Activated T-helper 1 cell treated with anti-CD3 and anti-CD28 coated beads, Interleukin-12 subunit alpha, Interleukin-12 subunit beta, Interleukin-2, Interleukin-4 antibody, amounts not matched to agents 30 ng/mL and 10 ng/mL and 1 ng/mL, durations not matched to agents 14 hours and 24 hours and 36 hours (primary cell): ENCODE data around the gene FNDC5. TPM values are rescaled to one million over a fixed set of nuclear protein-coding genes. Genes with fewer than 3 reads are reported as not detected.
A peak's percentile ranks its signal among the peaks of the same experiment; 100 is the strongest.

ENCODE experiments used
- DNase-seq: peaks from one replicate; pipeline ENCODE4 v3.0.0; 2021; ENCODE audit warnings: low spot score
- H3K27ac Mint-ChIP-seq: one replicate; pipeline ENCODE4 v1.8.0; 2021; ENCODE audit warnings: mild to moderate bottlenecking, mixed read lengths
- H3K27me3 Mint-ChIP-seq: one replicate; pipeline ENCODE4 v1.8.0; 2022; ENCODE audit warnings: mild to moderate bottlenecking, moderate library complexity, mixed read lengths; ENCODE audit not compliant: insufficient read depth
- H3K36me3 Mint-ChIP-seq: one replicate; pipeline ENCODE4 v1.8.0; 2021; ENCODE audit warnings: low read depth, mixed read lengths
- H3K4me1 Mint-ChIP-seq: one replicate; pipeline ENCODE4 v1.8.0; 2021; ENCODE audit warnings: low read depth, mixed read lengths
- H3K4me3 Mint-ChIP-seq: one replicate; pipeline ENCODE4 v1.8.0; 2021; ENCODE audit warnings: mild to moderate bottlenecking, moderate library complexity, mixed read lengths
- H3K9me3 Mint-ChIP-seq: one replicate; pipeline ENCODE4 v1.8.0; 2021; ENCODE audit warnings: mixed read lengths
- intact Hi-C: fragments of 100-400 bp; cut with micrococcal nuclease; formaldehyde crosslinking; loops from one replicate; pipeline ENCODE4 v1.15.1; 2024
- total RNA-seq: library from RNA; stranded (reverse); gene quantifications from 2 replicates; pipeline ENCODE4 v1.2.3, GENCODE V29; 2022

FNDC5 gene
- total RNA-seq, 1 donor from 2014 or later: not detected

DNA sequence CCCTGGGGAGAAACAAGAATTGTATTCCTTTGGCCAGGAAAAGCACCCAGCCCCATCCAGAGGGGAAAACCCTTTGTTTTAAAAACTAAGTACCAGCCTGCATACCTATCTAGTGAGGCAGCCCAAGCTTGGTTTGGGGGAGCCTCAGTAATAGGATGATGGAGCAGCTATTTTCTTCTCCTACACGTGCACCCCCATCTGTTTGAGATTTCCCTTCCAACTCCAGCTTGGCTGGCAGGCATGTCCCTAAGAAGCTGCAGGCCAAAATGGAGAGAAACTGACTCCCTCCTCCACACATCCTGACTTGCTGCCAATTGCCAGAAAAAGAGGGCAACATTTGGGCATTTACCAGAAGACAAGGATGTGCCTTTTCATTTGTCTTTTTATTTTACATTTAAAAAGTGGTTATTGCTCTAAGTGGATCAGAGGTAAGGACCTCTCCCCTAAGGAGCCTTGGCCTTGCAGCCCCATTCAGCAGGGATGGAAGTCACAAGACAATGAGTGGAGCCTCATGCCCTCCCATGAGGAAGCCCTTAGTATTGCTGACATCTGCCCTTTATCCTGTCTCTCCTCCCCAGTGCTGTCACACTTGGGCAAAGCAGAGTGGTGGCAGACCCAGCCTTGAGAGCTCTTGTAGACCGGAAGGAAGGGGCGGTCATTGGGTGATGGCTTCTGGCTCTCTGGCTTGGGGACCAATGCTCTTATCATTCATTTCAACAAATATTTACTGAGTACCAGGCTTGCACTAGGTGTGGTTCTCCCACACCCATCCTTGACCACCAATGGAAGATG, 8.6 kb downstream of the FNDC5 start:
- H3K36me3 Mint-ChIP-seq: peaks cover 37% of the 10 kb centered on the region
- H3K27ac Mint-ChIP-seq: no peak overlapping the region
- no peak overlapping the region for H3K4me3 Mint-ChIP-seq
- intact Hi-C loops: no loop called here
- no peaks in the 10 kb centered on the region for H3K9me3 Mint-ChIP-seq
- H3K4me1 Mint-ChIP-seq: no peaks in the 10 kb centered on the region
- DNase-seq: no peak
- H3K27me3 Mint-ChIP-seq: no peaks in the 10 kb centered on the region

DNA sequence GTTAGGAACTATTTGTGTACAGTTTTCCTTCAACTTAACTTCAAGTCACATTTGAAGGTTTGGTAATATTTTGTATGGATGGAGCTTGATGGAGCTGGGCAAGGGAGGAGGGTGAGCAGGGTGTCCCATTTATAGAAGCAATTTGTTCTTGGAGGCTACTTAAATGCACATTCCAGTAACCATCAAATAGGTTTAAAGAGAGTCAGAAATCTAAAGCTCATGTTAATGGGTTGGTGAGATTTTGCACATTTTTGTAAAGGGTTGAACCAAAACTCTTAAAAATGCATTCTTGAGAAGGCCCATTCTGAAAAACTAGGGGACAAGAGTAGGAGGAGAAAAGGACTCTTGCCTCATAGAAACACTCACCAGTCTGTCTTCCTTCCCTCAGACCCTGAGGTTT, 10.1 kb downstream of the FNDC5 start:
- H3K36me3 Mint-ChIP-seq: peaks cover 42% of the 10 kb centered on the region
- H3K4me1 Mint-ChIP-seq: no peaks in the 10 kb centered on the region
- no peaks in the 10 kb centered on the region for H3K9me3 Mint-ChIP-seq
- H3K27ac Mint-ChIP-seq: no peak overlapping the region
- H3K4me3 Mint-ChIP-seq: no peak overlapping the region
- DNase-seq: no peak
- no peaks in the 10 kb centered on the region for H3K27me3 Mint-ChIP-seq
- intact Hi-C loops: no loop called here

DNA sequence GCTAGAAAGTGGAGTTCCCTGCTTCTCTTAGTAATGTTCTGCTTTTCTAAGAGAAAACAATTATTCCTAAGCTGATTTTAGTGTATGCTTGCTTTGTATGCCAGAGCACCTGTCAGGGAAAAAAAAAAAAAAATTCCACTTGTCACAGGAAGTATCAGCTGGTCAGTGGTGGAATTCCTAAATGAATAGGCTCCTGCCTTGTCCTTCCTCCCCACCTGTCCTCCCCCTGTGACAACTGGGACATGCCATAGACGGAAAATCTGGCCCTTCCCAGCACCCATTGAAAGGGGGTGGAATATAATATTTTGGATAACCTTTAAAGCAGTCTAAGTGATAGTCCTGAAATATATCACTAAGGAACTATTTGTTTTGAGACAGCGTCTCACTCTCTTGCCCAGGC, 10.8 kb downstream of the FNDC5 start:
- H3K36me3 Mint-ChIP-seq: peaks cover 44% of the 10 kb centered on the region
- H3K27ac Mint-ChIP-seq: no peak overlapping the region
- no peaks in the 10 kb centered on the region for H3K4me1 Mint-ChIP-seq
- DNase-seq: no peak
- H3K9me3 Mint-ChIP-seq: no peaks in the 10 kb centered on the region
- H3K4me3 Mint-ChIP-seq: no peak overlapping the region
- H3K27me3 Mint-ChIP-seq: no peaks in the 10 kb centered on the region
- intact Hi-C loops: no loop called here

DNA sequence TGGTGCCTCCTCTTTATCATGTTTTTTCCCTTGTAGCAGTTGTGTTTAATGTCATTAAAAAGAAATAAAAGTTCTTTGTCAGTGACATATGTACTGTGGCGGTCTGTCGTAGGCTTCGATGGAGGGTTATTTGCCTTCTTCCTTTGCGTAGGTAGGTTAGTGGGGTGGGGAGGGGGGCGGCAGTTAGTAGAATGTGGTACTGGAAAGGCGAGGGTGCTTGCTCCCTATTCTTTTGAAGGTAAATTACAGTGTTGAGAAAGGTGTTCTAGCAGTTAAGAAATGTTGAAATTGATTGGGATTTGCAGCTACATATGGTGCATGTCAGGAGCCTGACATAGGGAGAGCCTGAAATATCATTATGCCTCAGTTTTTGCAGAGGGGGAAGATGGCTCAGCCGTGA, 11.9 kb downstream of the FNDC5 start:
- DNase-seq: no peak
- H3K9me3 Mint-ChIP-seq: no peaks in the 10 kb centered on the region
- intact Hi-C loops: no loop called here
- H3K4me3 Mint-ChIP-seq: no peak overlapping the region
- H3K27ac Mint-ChIP-seq: no peak overlapping the region
- no peaks in the 10 kb centered on the region for H3K4me1 Mint-ChIP-seq
- H3K27me3 Mint-ChIP-seq: no peaks in the 10 kb centered on the region
- peaks cover 41% of the 10 kb centered on the region for H3K36me3 Mint-ChIP-seq

DNA sequence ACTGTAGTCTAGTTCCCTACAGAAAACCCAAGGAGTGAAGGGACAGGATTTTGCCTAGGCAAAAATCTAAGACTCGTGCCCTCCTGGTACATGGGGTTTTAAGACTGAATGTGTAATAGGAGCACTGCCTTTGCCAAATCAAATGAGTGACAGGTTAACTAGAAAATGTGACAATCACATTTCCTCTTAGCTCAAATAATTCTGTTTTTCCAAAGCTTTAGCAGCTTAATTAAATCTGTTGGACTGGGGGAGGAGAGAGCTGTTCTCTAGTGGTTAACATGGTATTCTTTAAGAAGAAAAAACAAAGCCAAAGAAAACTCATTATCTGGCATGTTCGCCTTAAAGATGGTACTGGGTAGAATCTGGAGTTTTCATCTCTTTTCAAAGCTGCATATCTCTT, 12.6 kb downstream of the FNDC5 start:
- H3K9me3 Mint-ChIP-seq: no peaks in the 10 kb centered on the region
- no peak overlapping the region for H3K4me3 Mint-ChIP-seq
- DNase-seq: no peak
- no peaks in the 10 kb centered on the region for H3K4me1 Mint-ChIP-seq
- no peaks in the 10 kb centered on the region for H3K27me3 Mint-ChIP-seq
- peaks cover 45% of the 10 kb centered on the region for H3K36me3 Mint-ChIP-seq
- intact Hi-C loops: no loop called here
- H3K27ac Mint-ChIP-seq: no peak overlapping the region

DNA sequence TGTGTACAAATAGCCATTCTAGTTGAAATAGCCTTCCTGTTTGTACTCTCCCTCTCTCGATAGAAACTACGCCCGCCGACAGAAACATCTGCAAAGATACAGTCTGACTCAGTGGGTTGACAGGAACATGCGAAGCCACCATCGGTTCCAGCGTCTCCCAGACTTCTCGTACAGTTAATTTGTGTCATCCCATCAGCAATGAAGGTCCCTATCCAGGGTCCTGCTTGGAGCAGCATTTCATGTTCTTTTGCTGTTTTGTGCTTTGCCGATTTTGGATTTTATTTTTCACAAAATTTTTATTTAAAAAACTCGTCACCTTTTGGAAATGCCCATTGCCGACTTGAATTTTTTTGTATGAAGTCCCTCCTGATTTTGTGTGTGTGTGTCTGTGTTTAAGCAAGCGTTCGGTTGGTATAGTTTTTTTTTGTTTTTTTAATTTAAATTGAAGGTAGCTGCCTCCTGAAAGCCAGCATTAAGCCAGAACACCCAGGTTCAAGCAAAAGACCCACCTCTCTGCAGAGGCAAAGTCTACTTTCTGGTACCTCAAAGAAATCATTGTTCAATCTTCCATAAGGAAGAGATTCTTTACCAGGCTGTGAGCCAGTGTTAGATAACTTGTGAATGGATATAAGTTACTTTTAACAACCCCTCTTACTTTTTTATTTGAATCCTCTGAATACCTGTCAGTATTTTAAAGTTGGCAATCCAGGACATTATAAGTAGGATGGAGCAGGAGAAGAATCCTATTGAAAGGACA, 14.7 kb downstream of the FNDC5 start:
- Mint-ChIP-seq H3K27ac (no peak overlapping the region), H3K36me3 (peaks cover 41% of the 10 kb centered on the region)

DNA sequence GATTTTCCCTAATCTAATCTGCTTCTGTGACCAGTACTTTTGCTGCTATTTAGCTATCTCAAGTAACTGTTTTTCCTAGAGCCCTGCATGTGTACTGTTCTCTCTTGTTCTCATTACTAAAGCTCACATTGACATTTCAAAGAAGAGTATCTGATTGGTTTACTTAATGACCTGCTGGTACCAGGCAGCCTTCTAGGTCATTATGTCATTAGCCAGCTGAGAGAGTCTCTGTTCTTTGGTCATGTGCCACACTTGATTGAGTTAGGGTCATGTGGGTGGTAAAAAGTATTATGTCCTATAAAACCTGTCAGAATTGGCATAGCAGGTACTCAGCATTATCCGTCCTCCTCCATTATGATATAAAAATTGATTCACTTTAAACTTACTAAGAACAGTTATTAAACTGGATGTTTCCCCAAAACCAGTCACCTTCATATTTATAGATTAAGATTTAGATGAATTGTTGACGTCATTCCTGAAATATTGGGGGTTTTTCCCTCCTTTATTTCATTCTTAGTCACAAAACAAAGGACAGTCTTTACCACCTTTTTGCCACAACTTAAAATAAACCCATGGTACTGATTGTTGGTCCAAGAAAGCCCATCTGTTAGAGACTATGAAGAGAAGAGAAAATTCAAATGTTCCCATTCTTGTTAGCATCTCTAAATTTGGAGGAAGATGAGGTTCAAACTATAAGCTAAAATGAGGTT, 22.2 kb downstream of the FNDC5 start:
- Mint-ChIP-seq H3K27me3 (no peaks in the 10 kb centered on the region), H3K9me3 (no peaks in the 10 kb centered on the region), H3K36me3 (peaks cover 27% of the 10 kb centered on the region), H3K4me1 (no peaks in the 10 kb centered on the region), H3K27ac (no peak overlapping the region), H3K4me3 (no peak overlapping the region)
- DNase-seq: no peak
- intact Hi-C loops: no loop called here

More for the DNA sequence above, 14.7 kb downstream of the FNDC5 start:
- no peaks in the 10 kb centered on the region for H3K9me3 Mint-ChIP-seq
- DNase-seq: no peak
- no peak overlapping the region for H3K4me3 Mint-ChIP-seq
- H3K4me1 Mint-ChIP-seq: no peaks in the 10 kb centered on the region
- intact Hi-C loops: no loop called here
- H3K27me3 Mint-ChIP-seq: no peaks in the 10 kb centered on the region

DNA sequence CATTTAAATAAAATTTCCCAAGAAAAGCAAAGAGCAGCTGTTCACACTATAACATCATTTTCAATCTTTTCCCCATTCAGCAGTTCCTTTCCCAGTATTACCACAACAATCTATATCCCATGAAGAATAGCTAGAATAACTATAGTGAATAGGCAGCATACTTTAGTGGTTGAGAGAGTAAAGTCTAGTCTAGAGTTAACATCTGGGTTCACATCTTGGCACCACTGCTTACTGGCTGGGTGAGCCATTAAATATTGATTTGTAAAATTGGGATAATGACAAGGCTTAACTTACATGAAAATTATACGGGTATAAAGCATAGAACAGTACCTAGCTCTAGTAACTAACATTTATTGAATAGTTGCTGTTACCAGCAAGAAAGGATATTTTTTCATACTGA, 38.8 kb downstream of the FNDC5 start:
- Mint-ChIP-seq H3K9me3 (no peaks in the 10 kb centered on the region), H3K27ac (peak overlapping the region; percentile 5), H3K36me3 (peaks cover 56% of the 10 kb centered on the region)

DNA sequence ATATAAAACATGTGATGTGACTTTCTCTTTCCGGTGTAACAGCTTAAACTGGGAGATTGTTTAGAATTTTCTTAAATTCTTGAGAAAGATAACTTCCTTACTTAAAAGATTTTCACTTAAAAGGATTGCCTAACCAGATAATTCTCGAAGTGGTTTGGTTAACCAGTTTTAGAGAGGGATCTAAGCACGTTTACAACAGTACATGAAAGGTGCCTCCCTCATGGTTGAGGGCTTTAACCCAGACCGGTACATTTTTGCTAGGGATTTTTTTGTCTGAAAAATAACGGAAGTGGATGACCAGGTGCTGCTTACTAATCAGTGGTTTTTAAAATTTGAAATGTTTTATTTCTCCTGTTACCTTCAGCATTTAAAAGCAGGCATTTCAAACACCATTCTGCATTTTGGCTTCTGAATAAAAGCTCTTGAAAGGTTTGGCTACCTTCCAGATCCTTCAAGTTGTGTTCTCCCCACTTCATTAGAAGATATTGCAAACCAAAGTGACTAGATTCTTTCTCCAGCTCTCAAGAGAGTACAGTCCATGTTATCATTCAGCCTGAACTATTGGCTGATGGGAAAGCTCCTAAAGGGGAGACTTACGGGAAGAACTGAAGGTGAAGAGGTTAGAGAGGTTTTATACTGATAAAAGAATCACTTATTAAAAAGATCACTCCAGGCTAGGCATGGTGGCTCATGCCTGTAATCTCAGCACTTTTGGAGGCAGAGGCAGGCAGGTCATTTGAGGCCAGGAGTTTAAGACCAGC, 40.4 kb downstream of the FNDC5 start:
- peaks cover 62% of the 10 kb centered on the region for H3K36me3 Mint-ChIP-seq

More for the DNA sequence above, 38.8 kb downstream of the FNDC5 start:
- Mint-ChIP-seq H3K4me1 (peaks cover 21% of the 10 kb centered on the region), H3K4me3 (no peak overlapping the region), H3K27me3 (no peaks in the 10 kb centered on the region)
- no peak for DNase-seq
- intact Hi-C loops: no loop called here

DNA sequence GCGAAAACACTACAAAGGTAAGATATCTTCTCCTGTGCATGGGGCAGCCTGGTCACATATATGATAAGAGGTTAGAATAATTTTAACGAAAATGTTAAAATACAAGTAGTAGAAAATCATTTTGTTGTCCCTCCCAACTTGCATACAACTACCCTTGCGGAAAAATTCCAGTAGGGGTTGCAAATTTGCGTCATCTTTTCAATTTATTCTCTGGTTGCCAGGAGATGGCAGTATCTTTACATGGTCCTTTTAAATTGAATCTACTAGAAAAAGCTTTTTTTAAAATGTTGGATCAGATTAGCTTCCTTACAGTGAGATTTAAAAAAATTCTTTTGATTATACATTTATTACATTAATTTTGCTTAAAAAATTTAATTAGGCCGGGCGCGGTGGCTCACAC, 42.4 kb downstream of the FNDC5 start:
- Mint-ChIP-seq H3K27ac (no peak overlapping the region), H3K9me3 (no peaks in the 10 kb centered on the region), H3K4me3 (no peak overlapping the region), H3K4me1 (peaks cover 27% of the 10 kb centered on the region), H3K27me3 (no peaks in the 10 kb centered on the region), H3K36me3 (peaks cover 65% of the 10 kb centered on the region)
- no peak for DNase-seq
- intact Hi-C loops: no loop called here

More for the DNA sequence above, 40.4 kb downstream of the FNDC5 start:
- no peak for DNase-seq
- peaks cover 28% of the 10 kb centered on the region for H3K4me1 Mint-ChIP-seq
- H3K4me3 Mint-ChIP-seq: no peak overlapping the region
- H3K27ac Mint-ChIP-seq: no peak overlapping the region
- no peaks in the 10 kb centered on the region for H3K27me3 Mint-ChIP-seq
- intact Hi-C loops: no loop called here
- no peaks in the 10 kb centered on the region for H3K9me3 Mint-ChIP-seq

DNA sequence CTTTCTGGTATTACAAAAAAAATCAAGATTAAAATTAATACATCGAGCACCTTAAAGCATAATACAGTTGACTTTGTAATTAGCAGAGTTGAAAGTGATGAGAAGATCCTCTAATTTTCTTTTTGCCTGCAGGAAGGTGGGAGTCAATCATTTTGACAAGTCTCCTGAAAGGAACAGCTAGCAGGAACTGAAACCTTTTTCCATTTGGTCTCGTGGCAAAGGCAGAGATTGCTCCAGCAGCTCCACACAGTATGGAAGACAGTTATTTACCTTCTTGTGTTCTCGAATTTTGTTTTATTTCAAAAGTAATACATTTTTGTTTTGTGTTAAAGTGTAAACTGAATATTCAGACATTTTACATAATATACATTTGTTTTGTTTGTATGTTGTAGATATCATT, 45.5 kb downstream of the FNDC5 start:
- intact Hi-C loops: no loop called here
- Mint-ChIP-seq H3K9me3 (no peaks in the 10 kb centered on the region), H3K36me3 (peaks cover 54% of the 10 kb centered on the region), H3K4me1 (peaks cover 28% of the 10 kb centered on the region), H3K27ac (no peak overlapping the region), H3K27me3 (no peaks in the 10 kb centered on the region), H3K4me3 (no peak overlapping the region)
- no peak for DNase-seq

DNA sequence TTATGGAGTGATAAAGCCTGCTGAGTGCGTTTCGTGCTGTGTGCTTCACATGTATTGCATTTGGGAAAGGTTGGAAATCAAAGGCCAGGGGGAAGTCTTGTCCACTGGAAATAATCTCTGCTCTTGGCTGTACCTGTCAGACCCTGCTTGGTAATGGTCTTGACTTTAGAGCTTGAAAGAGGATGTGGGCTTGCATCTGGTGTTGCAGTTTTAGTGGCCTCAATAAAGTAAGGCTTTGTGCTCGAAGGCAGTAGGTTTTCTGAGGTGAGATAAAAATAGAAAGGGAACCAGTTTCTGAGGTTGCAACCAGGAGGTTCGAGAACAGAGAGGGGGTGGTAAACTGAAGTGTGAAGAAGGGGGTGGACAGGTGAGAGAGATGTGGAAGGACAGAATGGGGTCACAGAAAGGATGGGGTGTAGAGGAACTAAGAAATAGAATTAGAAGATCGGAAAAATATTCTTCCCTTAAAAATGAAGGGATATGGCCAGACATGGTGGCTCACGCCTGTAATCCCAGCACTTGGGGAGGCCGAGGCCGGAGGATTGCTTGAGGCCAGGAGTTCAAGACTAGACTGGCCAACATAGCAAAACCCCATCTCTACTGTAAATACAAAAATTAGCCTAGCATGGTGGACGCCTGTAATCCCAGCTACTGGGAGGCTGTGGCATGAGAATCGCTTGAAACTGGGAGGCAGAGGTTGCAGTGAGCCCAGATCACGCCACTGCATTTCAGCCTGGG, 51.7 kb downstream of the FNDC5 start:
- peak; percentile 22 for DNase-seq
- Mint-ChIP-seq H3K27me3 (no peaks in the 10 kb centered on the region), H3K9me3 (no peaks in the 10 kb centered on the region), H3K36me3 (peaks cover 32% of the 10 kb centered on the region), H3K4me1 (peaks cover 47% of the 10 kb centered on the region), H3K4me3 (peak overlapping the region; percentile 97), H3K27ac (peak overlapping the region; percentile 84)
- intact Hi-C loops: loop anchor here (1.0 to 5.0 kb wide), 6 partner anchors 53 to 363 kb away; partner anchors contain the start of genes FNDC5 and TRIM62
